Caco-2 (cell line): ENCODE data around the gene ASXL1. TPM values are rescaled to one million over a fixed set of nuclear protein-coding genes. Genes with fewer than 3 reads are reported as not detected.
A peak's percentile ranks its signal among the peaks of the same experiment; 100 is the strongest.

Experiments used
- BruUV-seq: library from RNA; stranded (reverse); fragments of 400-500 nt; replicated peaks from 2 replicates; lab custom pipeline; 2021; lab: Mats Ljungman, UMichigan
- CTCF ChIA-PET: fragments of 300-600 bp; sonication (Branson Sonifier 250); formaldehyde crosslinking; loops from one replicate; lab custom pipeline; 2022; ENCODE audit warnings: antibody characterized with exemption; lab: Charles Lee
- POLR2A ChIA-PET: fragments of 300-600 bp; sonication (Branson Sonifier 250); formaldehyde crosslinking; loops from one replicate; lab custom pipeline; 2022; ENCODE audit warnings: antibody characterized with exemption; lab: Charles Lee
- DNase-seq, 2 experiments: peaks; one replicate each; pipeline versions ENCODE4 v3.0.0 to v3.0.0-alpha.2; 2020 to 2022
- H3K27me3 ChIP-seq: replicated peaks from 2 replicates; pipeline ENCODE4 v1.6.0; 2011; ENCODE audit warnings: low read length; ENCODE audit not compliant: control insufficient read depth, insufficient read depth
- H3K36me3 ChIP-seq: 2 replicates; pipeline ENCODE4 v1.5.1; 2011; ENCODE audit warnings: low read length; ENCODE audit not compliant: control insufficient read depth, insufficient read depth
- H3K4me1 ChIP-seq: fragments of 250-450 bp; sonication (Bioruptor Pico); 2 replicates; pipeline ENCODE4 v1.5.1; 2020; ENCODE audit warnings: mild to moderate bottlenecking
- H3K4me3 ChIP-seq: 2 replicates; pipeline ENCODE4 v1.5.1; 2011; ENCODE audit warnings: low read depth, mild to moderate bottlenecking, control low read depth, low read length
- H3K9me3 ChIP-seq: fragments of 250-450 bp; sonication (Bioruptor Pico); 2 replicates; pipeline ENCODE4 v1.5.1; 2020; ENCODE audit warnings: mild to moderate bottlenecking, moderate library complexity
- H3K27ac Mint-ChIP-seq: one replicate; pipeline ENCODE4 v1.8.0; 2022; ENCODE audit warnings: mixed read lengths; ENCODE audit not compliant: unreplicated experiment
- H3K27me3 Mint-ChIP-seq: one replicate; pipeline ENCODE4 v1.8.0; 2022; ENCODE audit warnings: mixed read lengths; ENCODE audit not compliant: insufficient read depth, unreplicated experiment
- H3K36me3 Mint-ChIP-seq: one replicate; pipeline ENCODE4 v1.8.0; 2022; ENCODE audit warnings: mild to moderate bottlenecking, mixed read lengths; ENCODE audit not compliant: insufficient read depth, unreplicated experiment
- H3K4me1 Mint-ChIP-seq: one replicate; pipeline ENCODE4 v1.8.0; 2022; ENCODE audit warnings: low read depth, mixed read lengths; ENCODE audit not compliant: unreplicated experiment
- H3K4me3 Mint-ChIP-seq: one replicate; pipeline ENCODE4 v1.8.0; 2022; ENCODE audit warnings: mild to moderate bottlenecking, moderate library complexity, mixed read lengths; ENCODE audit not compliant: unreplicated experiment
- H3K9me3 Mint-ChIP-seq: one replicate; pipeline ENCODE4 v1.8.0; 2022; ENCODE audit warnings: mixed read lengths; ENCODE audit not compliant: unreplicated experiment
- CTCF ChIP-seq, 2 experiments: fragments of 200-600 bp in 1 of 2; IDR thresholded peaks; 1 replicate in 1 of 2; 2 replicates in 1 of 2; pipeline versions ENCODE4 v1.5.1 to v1.8.0; 2011 to 2022; ENCODE audit warnings: antibody characterized with exemption in 1 of 2, control low read depth in 1 of 2, inconsistent platforms in 1 of 2, low read depth in 1 of 2, low read length in 1 of 2, mild to moderate bottlenecking in 1 of 2, moderate library complexity in 1 of 2; ENCODE audit not compliant: insufficient read depth in 1 of 2, severe bottlenecking in 1 of 2, unreplicated experiment in 1 of 2
- intact Hi-C: fragments of 100-400 bp; cut with micrococcal nuclease; formaldehyde crosslinking; loops from one replicate; pipeline ENCODE4 v1.10.0; 2022; ENCODE audit not compliant: unreplicated experiment
- total RNA-seq: library from RNA; stranded (reverse); gene quantifications from 2 replicates; pipeline ENCODE4 v1.2.3, GENCODE V29; 2022

Gene ASXL1
- total RNA-seq, 1 experiment from 2014 or later, result 226 TPM

DNA sequence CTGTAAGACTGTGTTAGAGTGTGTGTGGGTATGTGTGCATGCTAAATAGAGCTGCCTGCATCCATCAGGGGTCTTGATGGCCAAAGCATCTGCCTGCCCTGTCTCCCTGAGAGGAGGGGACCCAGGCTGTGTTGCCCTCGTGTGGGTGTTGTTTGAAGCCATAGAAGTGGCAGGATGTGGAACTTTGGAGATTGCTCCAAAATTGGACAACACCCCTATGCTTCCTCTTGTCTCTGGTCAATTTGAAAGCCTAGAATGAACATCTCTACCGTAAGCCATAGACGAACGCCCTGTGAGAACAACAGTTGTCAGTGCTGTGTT is 82.6 kb downstream of the ASXL1 start:
- H3K4me3 Mint-ChIP-seq, result no peak overlapping the region
- H3K4me1 Mint-ChIP-seq, result peaks cover 22% of the 10 kb centered on the region
- POLR2A ChIA-PET, result no interaction called here
- intact Hi-C loops, result loop anchor here (5.0 to 10.0 kb wide), 2 partner anchors 214 to 283 kb away; no protein-coding TSS in a partner anchor
- Histone ChIP-seq H3K4me1 (0 out of 2 replicates have a peak, but pooled peaks cover 5% of the 10 kb centered on the region), H3K9me3 (no peaks in the 10 kb centered on the region), H3K27me3 (no peaks in the 10 kb centered on the region), H3K36me3 (peaks cover 16% of the 10 kb centered on the region), H3K4me3 (no peak overlapping the region)
- no TSS peak for BruUV-seq
- H3K27ac Mint-ChIP-seq, result no peak overlapping the region
- H3K9me3 Mint-ChIP-seq, result no peaks in the 10 kb centered on the region
- peaks cover 95% of the 10 kb centered on the region for H3K36me3 Mint-ChIP-seq
- TF ChIP-seq CTCF (IDR thresholded peaks at IDR 0.05; ENCODE audit: insufficient read depth in 1 of 2, low read depth in 1 of 2, low read length in 1 of 2, severe bottlenecking in 1 of 2, unreplicated experiment in 1 of 2), result no peak
- H3K27me3 Mint-ChIP-seq, result no peaks in the 10 kb centered on the region
- peak in 1 of 2 experiments; percentile 30 for DNase-seq
- CTCF ChIA-PET, result no interaction called here

GRCh38 chr20:32441638-32442037 is 83.5 kb downstream of the ASXL1 start:
- no peak for DNase-seq
- no peak for TF ChIP-seq CTCF (IDR thresholded peaks at IDR 0.05; ENCODE audit: insufficient read depth in 1 of 2, low read depth in 1 of 2, low read length in 1 of 2, severe bottlenecking in 1 of 2, unreplicated experiment in 1 of 2)
- Histone ChIP-seq H3K27me3 (no peaks in the 10 kb centered on the region), H3K4me1 (0 out of 2 replicates have a peak, but pooled peaks cover 5% of the 10 kb centered on the region), H3K36me3 (peaks cover 18% of the 10 kb centered on the region), H3K9me3 (no peaks in the 10 kb centered on the region), H3K4me3 (no peak overlapping the region)
- ChIA-PET POLR2A (no interaction called here), CTCF (no interaction called here)
- Mint-ChIP-seq H3K4me3 (no peak overlapping the region), H3K27ac (peak overlapping the region; percentile 3), H3K36me3 (peaks cover 95% of the 10 kb centered on the region), H3K27me3 (no peaks in the 10 kb centered on the region), H3K4me1 (peaks cover 22% of the 10 kb centered on the region), H3K9me3 (no peaks in the 10 kb centered on the region)
- no TSS peak for BruUV-seq
- intact Hi-C loops, result loop anchor here (5.0 to 10.0 kb wide), 2 partner anchors 213 to 284 kb away; no protein-coding TSS in a partner anchor

- DNase-seq, result peak in 1 of 2 experiments; percentile 26
- Mint-ChIP-seq H3K36me3 (peaks cover 95% of the 10 kb centered on the region), H3K9me3 (no peaks in the 10 kb centered on the region), H3K27ac (no peak overlapping the region), H3K4me3 (no peak overlapping the region), H3K27me3 (no peaks in the 10 kb centered on the region), H3K4me1 (peaks cover 22% of the 10 kb centered on the region)
- BruUV-seq, result no TSS peak
- H3K27me3 ChIP-seq, result no peaks in the 10 kb centered on the region
- no peak for TF ChIP-seq CTCF (IDR thresholded peaks at IDR 0.05; ENCODE audit: insufficient read depth in 1 of 2, low read depth in 1 of 2, low read length in 1 of 2, severe bottlenecking in 1 of 2, unreplicated experiment in 1 of 2)
- POLR2A ChIA-PET, result no interaction called here
- intact Hi-C loops, result loop anchor here (5.0 to 10.0 kb wide), 2 partner anchors 212 to 286 kb away; no protein-coding TSS in a partner anchor
- H3K4me1 ChIP-seq, result 0 out of 2 replicates have a peak, but pooled peaks cover 5% of the 10 kb centered on the region
- no peak overlapping the region for H3K4me3 ChIP-seq
- CTCF ChIA-PET, result interaction anchor here (1.0 kb wide), 1 partner anchor 79 kb away, joined by 3 read pairs; no protein-coding TSS in a partner anchor
- H3K36me3 ChIP-seq, result peaks cover 15% of the 10 kb centered on the region
- H3K9me3 ChIP-seq, result no peaks in the 10 kb centered on the region
Measured at GRCh38 chr20:32442630-32443373, 84.7 kb downstream of the ASXL1 start.
